ENCODE measurements around the gene ARHGAP22. TPM values are rescaled to one million over a fixed set of nuclear protein-coding genes. Genes with fewer than 3 reads are reported as not detected.

The ARHGAP22 gene
- total RNA-seq, 2 donors from 2014 or later = 1.9 to 2.9 TPM

DNA sequence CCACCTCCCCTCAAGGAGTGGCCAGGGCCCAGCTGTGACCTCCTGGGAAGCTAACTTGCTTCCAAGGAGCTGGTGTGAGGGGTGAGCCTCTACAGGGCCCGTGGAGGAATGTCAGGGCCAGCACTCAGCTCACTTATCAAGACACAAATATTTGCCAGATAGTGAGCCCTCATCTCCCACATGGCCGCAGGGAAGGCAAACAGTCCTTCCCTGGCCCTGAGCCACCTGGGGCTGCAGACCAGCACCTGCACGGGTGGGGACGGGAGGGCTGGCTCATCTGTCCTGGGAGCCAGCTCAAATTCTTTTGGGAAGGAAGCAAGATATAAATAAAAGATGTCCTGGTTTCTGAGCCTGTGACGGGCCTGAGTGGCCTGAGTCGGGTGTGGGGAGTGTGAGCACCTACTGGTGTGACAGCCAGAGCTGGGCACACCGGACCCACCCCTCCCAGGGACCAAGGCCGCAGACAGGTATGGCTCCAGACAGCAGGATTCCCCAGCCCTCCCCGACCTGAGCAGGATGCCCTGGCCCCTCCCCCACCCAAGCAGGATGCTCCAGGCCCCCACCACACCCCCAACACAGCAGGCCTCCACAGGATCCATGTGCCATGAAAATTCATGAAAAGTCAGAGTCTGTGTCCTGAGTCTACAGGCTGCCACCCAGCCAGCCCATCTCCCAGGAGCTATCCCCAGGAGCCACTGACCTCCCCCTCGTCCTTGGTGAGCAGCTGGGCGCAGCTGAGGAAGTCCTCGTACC, 150.4 kb downstream of the ARHGAP22 start:
- DNase-seq (no peak), ATAC-seq (peak; percentile 54)
- intact Hi-C loops (cut with DNase I, micrococcal nuclease) = no loop called here

DNA sequence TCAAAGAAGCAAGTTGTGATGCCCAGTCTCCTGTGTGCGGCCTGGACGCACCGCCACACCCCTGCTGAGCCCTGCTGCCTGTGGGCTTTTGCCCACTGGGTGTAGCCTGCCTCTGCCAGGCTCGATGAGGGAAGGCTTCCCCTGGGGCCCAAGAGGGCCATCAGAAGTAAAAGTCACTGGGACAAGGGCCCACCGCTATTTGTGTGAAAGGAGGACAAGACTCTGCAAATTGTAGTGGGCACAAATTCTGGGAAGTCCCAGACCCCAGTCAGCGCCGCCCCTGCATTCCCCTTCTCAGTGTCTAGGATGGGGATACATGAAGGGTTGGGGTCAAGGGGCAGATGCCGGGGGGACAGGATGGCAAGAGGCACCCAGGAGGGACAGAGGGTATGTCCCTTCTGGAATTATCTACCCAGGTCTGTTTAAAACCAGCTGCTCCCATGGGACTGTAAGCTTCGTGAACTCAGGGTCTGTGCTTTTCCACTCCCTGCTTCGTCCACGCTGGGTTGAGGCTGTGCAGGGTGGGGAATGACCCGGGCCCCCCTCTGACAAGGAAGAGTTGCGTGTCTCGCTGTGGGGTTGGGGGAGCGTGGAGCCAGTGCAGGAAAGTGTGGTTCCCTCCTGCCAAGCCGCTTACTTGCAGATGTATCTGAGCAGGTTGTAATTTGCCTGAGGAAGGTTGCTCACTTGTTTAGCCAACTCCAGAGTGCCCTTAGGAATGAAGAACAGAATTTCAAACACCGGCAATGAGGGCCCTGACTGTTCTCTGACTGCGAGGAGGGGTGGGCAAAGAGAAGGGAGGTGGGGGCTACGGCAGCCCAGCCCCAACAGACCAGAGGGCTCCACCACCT, 151.2 kb downstream of the ARHGAP22 start:
- intact Hi-C loops (cut with DNase I, micrococcal nuclease) = no loop called here
- DNase-seq = no peak
- ATAC-seq = no peak

DNA sequence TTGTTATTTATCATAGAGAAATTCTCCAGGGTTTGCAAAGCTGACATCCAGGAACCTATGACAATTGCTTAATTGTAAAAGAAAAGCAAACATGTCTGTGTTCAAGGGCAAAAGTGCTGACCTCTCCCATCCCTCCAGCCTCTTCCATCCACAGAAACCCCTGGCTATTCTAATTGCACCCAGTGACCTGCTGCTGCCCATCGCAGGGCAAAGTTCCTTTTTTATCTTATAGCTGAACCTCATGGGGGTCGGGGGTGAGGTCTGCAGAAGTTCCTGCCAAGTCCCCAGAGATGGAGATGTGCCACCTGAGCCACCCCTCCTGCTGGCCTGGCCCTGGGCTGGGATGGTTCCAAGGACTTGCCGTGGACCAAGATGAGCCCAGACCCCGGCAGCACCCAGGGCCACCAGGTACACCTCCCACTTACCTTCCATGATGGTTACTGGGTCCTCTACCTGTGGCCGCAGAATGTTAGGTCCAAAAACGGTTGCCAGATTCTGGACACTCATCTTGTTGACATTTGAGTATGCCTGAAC, 151.9 kb downstream of the ARHGAP22 start:
- intact Hi-C loops (cut with DNase I, micrococcal nuclease) = no loop called here
- no peak for ATAC-seq
- no peak for DNase-seq

DNA sequence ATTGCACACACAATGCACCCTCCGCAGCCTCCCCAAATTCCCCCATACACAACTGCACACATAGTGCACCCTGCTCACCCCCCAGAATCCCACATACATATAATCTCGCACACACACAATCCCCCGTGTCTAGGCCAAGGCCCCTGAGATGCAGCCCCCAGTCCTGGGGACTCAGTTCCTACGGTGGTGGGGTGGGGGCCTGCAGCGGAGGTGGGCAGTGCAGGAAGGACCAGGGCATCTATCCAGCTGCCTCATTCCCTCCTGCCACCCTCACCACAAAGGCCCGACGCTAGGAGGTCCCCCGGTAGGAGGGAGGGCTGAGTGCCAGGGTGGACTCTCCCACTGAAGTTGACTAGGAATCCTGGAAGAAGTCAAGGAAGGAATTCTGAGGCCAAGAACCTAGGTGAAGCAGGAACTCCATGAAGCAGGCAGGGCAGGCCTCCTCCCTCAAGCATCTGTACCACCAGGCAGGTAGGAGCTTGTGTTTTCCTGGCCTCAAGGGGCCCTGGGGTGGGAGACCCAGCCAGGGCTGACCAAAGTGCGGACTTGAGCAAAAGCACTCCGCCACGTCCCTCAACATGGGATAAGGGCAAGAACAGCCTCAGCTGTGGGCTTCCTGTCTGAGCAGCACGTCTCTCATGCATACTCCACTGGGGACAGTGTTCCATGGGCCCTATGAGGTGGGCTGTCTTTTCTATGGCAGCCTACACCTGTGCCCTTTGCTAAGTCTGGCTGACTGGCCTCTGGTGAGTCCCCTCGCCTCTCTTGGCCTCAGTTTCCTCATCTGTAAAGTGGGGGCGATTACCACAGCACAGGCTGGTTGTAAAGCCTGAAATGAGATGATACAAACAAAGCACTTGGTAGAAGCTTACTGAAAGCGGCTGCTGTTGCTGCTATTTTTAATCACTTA, 152.6 kb downstream of the ARHGAP22 start:
- DNase-seq (no peak), ATAC-seq (no peak)
- intact Hi-C loops (cut with DNase I, micrococcal nuclease) = no loop called here

DNA sequence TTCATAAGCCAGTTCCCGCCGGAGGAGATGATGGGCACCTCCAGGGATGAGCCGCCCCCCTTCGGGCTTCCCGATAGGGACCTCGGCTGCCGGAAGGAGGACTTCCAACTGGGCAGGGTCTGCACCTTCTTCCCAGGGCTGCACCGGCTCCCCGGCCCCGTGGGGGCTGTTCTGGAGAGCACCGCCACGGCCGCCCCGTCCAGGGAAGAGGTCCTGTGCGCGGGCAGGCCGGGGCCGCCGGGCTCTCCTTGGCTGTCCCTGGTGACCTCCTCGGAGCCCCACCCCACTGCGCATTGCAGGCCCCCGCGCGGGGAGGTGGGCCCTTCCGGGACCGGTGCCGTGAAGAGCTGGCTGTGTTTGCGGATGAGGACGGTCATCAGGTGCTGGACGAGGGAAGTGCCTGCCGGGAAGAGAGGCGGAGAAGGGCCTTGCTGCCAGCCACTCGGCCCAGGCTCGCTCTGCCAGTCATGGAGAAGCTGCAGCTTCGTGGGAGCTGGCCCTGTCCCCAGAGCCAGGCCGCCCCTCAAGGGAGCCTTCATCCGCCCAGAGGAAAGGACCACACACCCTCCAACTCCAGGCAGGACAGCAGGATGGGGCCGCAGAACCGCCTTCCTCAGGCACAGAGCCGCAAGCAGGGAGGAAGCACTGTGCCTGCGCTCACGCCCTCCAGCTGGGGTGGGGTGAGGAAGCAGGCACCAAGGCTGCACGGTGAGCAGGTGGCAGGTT, 154.0 kb downstream of the ARHGAP22 start:
- DNase-seq = no peak
- intact Hi-C loops (cut with DNase I, micrococcal nuclease) = no loop called here
- peak; percentile 63 for ATAC-seq

DNA sequence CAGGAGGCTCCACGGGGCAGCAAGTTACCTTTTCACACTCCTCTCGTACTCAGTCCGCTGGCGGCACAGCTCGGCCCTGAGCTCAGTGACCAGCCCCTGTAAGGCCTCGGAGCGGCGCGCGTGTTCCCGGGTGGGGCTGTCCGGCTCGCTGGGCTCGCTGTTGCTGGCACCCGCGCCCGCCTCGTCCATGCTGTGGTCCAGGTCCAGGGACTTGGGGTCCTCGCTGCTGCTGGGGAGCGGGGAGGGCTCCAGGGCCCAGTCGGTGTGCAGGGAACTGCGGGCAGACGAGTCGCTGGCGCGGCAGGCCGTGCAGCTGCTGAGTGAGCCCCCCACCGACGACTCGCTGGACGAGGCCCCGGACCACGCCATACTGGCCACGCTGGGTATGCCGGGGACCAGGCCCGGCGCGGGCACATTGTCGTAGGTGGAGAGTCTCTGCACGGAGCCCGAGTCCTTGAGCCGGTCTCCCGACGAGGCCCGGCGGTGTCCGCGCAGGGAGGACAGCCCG, 154.6 kb downstream of the ARHGAP22 start:
- ATAC-seq (no peak), DNase-seq (no peak)
- intact Hi-C loops (cut with DNase I, micrococcal nuclease) = no loop called here

DNA sequence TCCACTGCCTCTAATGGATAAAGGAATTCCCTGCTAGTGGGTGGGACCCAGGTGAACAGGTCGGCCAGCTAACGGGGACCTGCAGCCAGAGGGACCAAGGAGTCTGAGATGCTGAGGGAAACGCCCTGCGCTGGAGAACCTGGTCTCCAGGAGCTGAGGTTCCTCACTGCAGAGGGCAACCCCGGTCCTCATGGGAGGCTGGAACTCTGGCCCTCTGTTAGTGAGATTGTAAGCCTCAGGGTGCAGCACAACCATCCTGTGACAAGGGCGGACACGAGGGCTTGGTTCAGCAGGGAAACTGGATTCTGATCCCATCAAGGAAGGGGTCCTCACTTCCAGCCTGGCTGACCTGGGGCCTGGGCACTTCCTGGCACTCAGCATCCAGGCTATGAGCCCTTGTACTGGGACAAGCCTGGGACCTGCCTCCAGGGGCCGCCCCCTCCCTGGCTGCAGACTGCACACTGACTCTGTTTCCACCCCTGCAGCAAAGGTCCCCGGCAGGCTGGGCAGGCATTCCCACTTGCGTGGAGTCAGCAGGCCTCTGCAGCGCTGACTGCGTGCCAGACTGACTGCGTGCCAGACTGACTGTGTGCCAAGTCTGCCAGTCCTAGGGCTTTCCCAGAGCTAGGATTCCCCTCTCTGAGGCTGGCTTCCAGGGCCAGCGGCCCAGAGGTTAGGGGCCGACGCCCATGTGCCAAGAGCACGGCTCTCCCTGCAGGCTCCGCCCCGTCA, 155.2 kb downstream of the ARHGAP22 start:
- DNase-seq (no peak), ATAC-seq (peak; percentile 27)

DNA sequence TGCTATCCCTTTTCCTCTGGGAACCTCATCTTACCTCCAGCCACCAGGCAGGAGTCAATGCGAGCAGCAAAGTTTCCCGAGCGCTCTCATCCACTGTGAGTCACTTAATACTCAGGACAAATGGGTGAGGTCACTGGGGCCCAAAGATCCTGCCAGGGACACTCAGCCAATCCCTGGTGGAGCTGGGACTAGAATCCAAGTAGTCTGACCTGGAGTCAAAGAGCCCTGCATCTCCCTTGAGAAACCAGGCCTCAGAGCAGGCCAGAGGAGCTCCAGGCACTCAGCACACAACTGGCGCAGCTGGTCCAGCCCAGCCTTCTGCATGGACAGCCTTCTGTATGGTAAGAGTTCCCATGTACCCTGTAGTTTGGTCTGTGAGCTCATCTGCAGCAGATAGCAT, 156.1 kb downstream of the ARHGAP22 start:
- DNase-seq (no peak), ATAC-seq (no peak)
- intact Hi-C loops (cut with DNase I, micrococcal nuclease) = no loop called here

More for the DNA sequence above, 155.2 kb downstream of the ARHGAP22 start:
- intact Hi-C loops (cut with DNase I, micrococcal nuclease) = no loop called here

- no peak for DNase-seq
- ATAC-seq = no peak
- intact Hi-C loops (cut with DNase I, micrococcal nuclease) = no loop called here
Measured at GRCh38 chr10:48447356-48448215, 157.3 kb downstream of the ARHGAP22 start.

- no peak for DNase-seq
- intact Hi-C loops (cut with DNase I, micrococcal nuclease) = no loop called here
Measured at GRCh38 chr10:48446785-48447184, 158.1 kb downstream of the ARHGAP22 start.

DNA sequence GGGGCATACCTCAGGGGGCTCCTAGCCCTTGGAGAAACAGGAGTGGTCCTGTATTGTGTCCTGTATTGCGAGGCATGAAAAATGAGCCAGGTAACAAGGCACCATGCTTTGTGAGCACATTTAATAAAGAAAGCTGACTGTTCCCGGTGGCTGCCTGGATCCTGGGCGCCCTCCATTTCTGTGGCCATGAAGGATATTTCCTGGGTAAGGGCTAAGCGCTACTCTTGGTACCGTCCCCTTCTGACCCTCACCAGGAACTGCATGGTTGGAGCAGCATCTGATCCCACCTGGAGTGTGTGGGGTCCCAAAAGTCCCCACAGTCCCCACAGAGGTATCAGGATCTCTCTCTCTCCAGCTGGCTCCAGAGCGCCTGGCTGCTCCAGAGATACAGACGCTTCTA, 158.9 kb downstream of the ARHGAP22 start:
- intact Hi-C loops (cut with DNase I, micrococcal nuclease) = no loop called here
- ATAC-seq = no peak
- DNase-seq = no peak

More at GRCh38 chr10:48446785-48447184, 158.1 kb downstream of the ARHGAP22 start:
- no peak for ATAC-seq

DNA sequence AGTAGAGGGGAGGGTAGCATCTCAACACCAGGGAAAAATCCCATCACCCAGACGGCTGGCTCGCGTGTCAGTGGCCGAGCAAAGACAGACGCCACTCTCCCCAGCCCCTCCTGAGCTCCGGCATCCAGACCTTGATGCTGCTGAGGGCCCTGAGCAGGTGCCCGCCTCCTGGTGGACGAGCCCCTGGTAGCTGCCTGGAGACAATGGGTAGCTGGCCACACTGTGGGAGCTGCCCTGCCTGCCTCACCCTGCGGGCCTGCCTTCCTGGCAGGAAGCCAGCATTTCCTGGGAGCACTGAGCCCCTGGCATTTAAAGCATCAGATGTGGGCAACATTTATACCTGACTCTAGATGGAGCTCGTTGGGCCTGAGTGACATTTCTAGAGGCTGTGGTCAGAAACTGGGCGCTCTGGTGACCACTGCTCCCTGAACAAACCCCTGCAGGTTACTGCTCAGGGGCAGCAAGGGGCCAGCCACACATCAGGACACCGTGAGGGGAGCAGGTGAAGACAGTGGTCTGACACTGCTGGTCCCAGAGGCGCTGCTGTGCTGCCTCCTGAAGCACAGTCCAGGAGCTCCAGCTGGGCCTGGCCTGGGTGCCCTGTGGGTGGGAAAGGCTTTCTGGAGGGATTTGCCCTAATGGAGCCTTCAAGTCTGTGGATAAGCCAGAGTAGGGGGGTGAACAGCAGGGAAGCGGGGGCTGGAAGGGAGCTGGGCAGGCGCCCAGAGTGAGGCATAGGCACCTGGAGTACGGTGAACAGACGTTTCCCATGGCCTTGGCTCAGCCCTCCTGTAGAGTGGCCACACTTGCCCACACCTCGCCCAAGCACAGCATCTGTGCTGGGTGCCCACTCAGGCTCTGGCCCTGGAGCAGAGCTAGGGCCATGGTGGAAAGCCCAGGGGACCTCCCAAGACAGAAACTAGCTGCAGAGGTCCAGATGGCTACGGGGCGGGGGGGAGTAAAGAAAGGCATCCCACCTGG, 159.7 kb downstream of the ARHGAP22 start:
- intact Hi-C loops (cut with DNase I, micrococcal nuclease) = no loop called here
- peak in 1 of 2 donors; percentile 1 for DNase-seq
- ATAC-seq = no peak

DNA sequence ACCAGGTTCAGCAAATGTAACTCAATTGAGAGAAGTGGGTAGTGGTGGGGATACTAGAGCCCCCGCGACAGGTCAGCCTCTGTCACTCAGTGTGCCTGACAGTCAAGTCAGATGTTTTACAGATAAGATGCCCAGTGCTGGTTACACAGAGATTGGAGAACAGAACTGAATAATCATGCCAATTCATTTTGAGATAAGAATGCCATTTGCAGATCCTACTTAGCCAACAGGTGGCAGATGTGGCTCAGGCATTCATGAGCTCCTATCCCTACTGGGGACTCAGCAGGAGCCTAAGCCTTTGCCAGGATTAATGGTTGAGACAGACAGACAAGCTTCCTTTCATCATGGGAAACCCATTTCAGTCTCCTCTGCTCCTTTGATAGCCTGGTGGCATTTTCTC, 160.6 kb downstream of the ARHGAP22 start:
- intact Hi-C loops (cut with DNase I, micrococcal nuclease) = no loop called here
- ATAC-seq (no peak), DNase-seq (no peak)

DNA sequence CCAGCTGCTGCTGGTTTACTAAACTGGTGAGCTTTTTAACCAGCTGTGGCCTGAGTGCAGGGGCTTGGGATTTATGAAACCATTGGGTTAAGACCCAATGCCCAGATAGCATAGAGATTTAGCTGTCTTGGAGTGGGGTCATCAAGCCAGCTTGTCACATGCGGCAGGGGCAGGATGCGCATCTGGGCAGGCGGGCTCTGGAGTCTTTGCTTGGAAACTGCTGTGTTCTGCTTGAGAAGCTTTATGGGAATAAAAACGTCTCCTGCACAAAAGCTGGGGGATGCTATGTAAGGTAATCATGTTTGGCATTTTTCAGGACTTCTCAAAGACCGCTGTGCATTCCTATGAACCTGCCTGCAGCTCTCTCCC, 162.1 kb downstream of the ARHGAP22 start:
- ATAC-seq (no peak), DNase-seq (no peak)
- intact Hi-C loops (cut with DNase I, micrococcal nuclease) = no loop called here

DNA sequence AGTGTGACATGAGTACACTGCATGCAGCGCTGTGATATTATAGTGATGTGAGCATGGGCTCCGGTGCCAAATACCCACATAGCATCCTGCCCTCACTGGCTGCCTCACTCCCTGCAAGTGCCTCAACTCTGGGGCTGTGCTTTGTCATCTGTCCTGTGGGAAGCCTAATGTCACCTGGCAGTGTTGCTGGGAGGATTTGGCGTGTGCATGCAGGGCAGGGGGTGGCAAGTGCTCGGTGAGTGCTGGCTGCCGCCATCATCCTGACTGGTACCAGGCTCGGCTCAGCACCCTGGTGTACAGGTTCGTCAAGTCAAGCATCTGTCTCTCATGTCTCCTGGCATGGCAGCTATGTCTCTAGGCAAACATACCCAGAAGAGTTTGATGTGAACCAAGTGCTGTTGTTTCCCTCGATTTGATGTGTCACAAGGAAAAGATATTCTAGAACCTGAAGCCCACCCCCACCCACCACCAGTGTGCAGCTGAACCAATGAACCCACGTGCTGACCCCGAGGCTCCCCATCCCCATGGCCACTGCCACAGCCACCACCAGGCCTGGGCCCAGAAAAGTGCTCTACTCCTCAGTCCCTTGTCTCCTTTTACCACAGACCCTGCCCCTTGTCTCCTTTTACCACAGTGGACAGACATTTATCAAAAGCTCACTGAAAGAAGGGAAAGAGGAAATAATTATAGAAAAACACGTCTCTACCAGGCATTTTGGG, 162.6 kb downstream of the ARHGAP22 start:
- DNase-seq = no peak
- intact Hi-C loops (cut with DNase I, micrococcal nuclease) = no loop called here
- no peak for ATAC-seq
